Endothelial cell of umbilical vein (primary cell): ENCODE measurements around the gene BCAN. TPM values are rescaled to one million over a fixed set of nuclear protein-coding genes. Genes with fewer than 3 reads are reported as not detected.

ENCODE experiments used
- BruUV-seq: library from RNA; stranded (reverse); fragments of 400-500 nt; replicated peaks from 2 replicates; lab custom pipeline; 2021; lab: Mats Ljungman, UMichigan
- CTCF ChIA-PET: fragments of 300-600, 350-600 bp; sonication (Branson Sonifier 250); formaldehyde crosslinking; loops from one replicate; lab custom pipeline; 2021; ENCODE audit warnings: antibody characterized with exemption, inconsistent platforms; lab: Charles Lee
- POLR2A ChIA-PET: fragments of 300-600, 350-600 bp; sonication (Branson Sonifier 250); formaldehyde crosslinking; loops from one replicate; lab custom pipeline; 2021; ENCODE audit warnings: antibody characterized with exemption, inconsistent platforms; lab: Charles Lee
- DNase-seq: peaks from one replicate; pipeline ENCODE4 v3.0.0-alpha.2; 2011; ENCODE audit warnings: low read depth, low spot score
- FAIRE-seq: peaks from 2 replicates; lab custom pipeline; 2011; peaks lifted over from hg19 to GRCh38; lab: Jason Lieb, UNC
- H2AFZ ChIP-seq: 2 replicates; pipeline ENCODE4 v1.6.0; 2012; ENCODE audit warnings: low read depth, low read length, control low read depth, inconsistent platforms
- H3K27ac ChIP-seq: 2 replicates; pipeline ENCODE4 v1.5.1; 2011; ENCODE audit warnings: low read depth, mild to moderate bottlenecking, control low read depth, low read length, moderate library complexity; ENCODE audit not compliant: insufficient read depth
- H3K27me3 ChIP-seq, 2 experiments: 2 replicates each; pipeline versions ENCODE4 v1.6.0 to v1.6.1; 2011; ENCODE audit warnings: low read length in 2 of 2, mixed read lengths in 1 of 2; ENCODE audit not compliant: control insufficient read depth in 2 of 2, insufficient read depth in 2 of 2
- H3K36me3 ChIP-seq, 2 experiments: 2 replicates in 1 of 2; 3 replicates in 1 of 2; pipeline ENCODE4 v1.5.1; 2011; ENCODE audit warnings: low read length in 2 of 2, mild to moderate bottlenecking in 1 of 2, moderate library complexity in 1 of 2; ENCODE audit not compliant: control insufficient read depth in 2 of 2, insufficient read depth in 2 of 2; ENCODE audit errors: extremely low read depth in 1 of 2
- H3K4me1 ChIP-seq: 3 replicates; pipeline ENCODE4 v1.5.1; 2011; ENCODE audit warnings: mild to moderate bottlenecking, low read length; ENCODE audit not compliant: control insufficient read depth, insufficient read depth; ENCODE audit errors: extremely low read depth
- H3K4me2 ChIP-seq: 2 replicates; pipeline ENCODE4 v1.6.1; 2011; ENCODE audit warnings: low read length, control low read depth, mixed read lengths; ENCODE audit not compliant: insufficient read depth
- H3K4me3 ChIP-seq, 3 experiments: fragments of 200-600 bp in 1 of 3; sonication (generic), shearing (Covaris generic) in 1 of 3; replicated peaks in 1 of 3; 2 replicates each; pipeline ENCODE4 v1.5.1; 2011 to 2016; ENCODE audit warnings: control low read depth in 3 of 3, low read length in 3 of 3, mild to moderate bottlenecking in 2 of 3, inconsistent platforms in 1 of 3, low read depth in 1 of 3, moderate library complexity in 1 of 3; ENCODE audit not compliant: insufficient read depth in 1 of 3
- H3K79me2 ChIP-seq: 2 replicates; pipeline ENCODE4 v1.6.0; 2012; ENCODE audit warnings: low read length, inconsistent platforms; ENCODE audit not compliant: control insufficient read depth, insufficient read depth
- H3K9ac ChIP-seq: replicated peaks from 2 replicates; pipeline ENCODE3; 2011; ENCODE audit warnings: low read length, control low read depth; ENCODE audit not compliant: insufficient read depth; ENCODE audit errors: extremely low read depth
- H3K9me1 ChIP-seq: replicated peaks from 3 replicates; pipeline ENCODE4 v1.6.0; 2011; ENCODE audit warnings: mild to moderate bottlenecking, low read length; ENCODE audit not compliant: control insufficient read depth, insufficient read depth; ENCODE audit errors: extremely low read depth
- H3K9me3 ChIP-seq: replicated peaks from 2 replicates; pipeline ENCODE4 v1.5.1; 2012; ENCODE audit warnings: low read length, inconsistent platforms; ENCODE audit not compliant: control insufficient read depth, insufficient read depth
- H4K20me1 ChIP-seq: replicated peaks from 2 replicates; pipeline ENCODE3; 2011; ENCODE audit warnings: mild to moderate bottlenecking, low read length; ENCODE audit not compliant: control insufficient read depth, insufficient read depth; ENCODE audit errors: extremely low read depth
- EZH2 ChIP-seq: IDR thresholded peaks from 2 replicates; pipeline ENCODE4 v1.6.1; 2012; ENCODE audit warnings: borderline replicate concordance, low read depth, mild to moderate bottlenecking, moderate library complexity, low read length, inconsistent platforms; ENCODE audit not compliant: severe bottlenecking
- FOS ChIP-seq: IDR thresholded peaks from 2 replicates; pipeline ENCODE4 v1.6.1; 2011; ENCODE audit warnings: mild to moderate bottlenecking, low read length, moderate library complexity, borderline replicate concordance; ENCODE audit not compliant: insufficient read depth
- GATA2 ChIP-seq: IDR thresholded peaks from 2 replicates; pipeline ENCODE4 v1.7.0; 2011; ENCODE audit warnings: low read depth, mild to moderate bottlenecking, moderate library complexity, mixed read lengths, low read length; ENCODE audit not compliant: insufficient read length, insufficient read depth
- JUN ChIP-seq: IDR thresholded peaks from 2 replicates; pipeline ENCODE4 v1.6.1; 2011; ENCODE audit warnings: borderline replicate concordance, low read depth; ENCODE audit not compliant: insufficient read length, insufficient read depth
- MYC ChIP-seq: IDR thresholded peaks from one replicate; pipeline ENCODE4 v1.6.1; 2011; ENCODE audit warnings: mild to moderate bottlenecking, low read depth, low read length
- POLR2A ChIP-seq: IDR thresholded peaks from 2 replicates; pipeline ENCODE4 v1.6.1; 2012; ENCODE audit warnings: low read depth, mild to moderate bottlenecking, control low read depth, low read length
- POLR2AphosphoS5 ChIP-seq: IDR thresholded peaks from 2 replicates; pipeline ENCODE4 v1.6.1; 2012; ENCODE audit warnings: low read depth, mild to moderate bottlenecking, control low read depth, low read length, moderate library complexity; ENCODE audit not compliant: insufficient read depth
- dilution Hi-C: fragments of 300-500 bp; cut with MboI; formaldehyde crosslinking; loops from one replicate; pipeline ENCODE4 v1.15.0; 2019; ENCODE audit warnings: low sequenced_read_pairs; ENCODE audit not compliant: extremely low pct_ligation_motif_present
- intact Hi-C: fragments of 100-400 bp; cut with micrococcal nuclease; formaldehyde crosslinking; loops from one replicate; pipeline ENCODE4 v1.10.0; 2022
- polyA plus RNA-seq, 4 experiments: library from polyadenylated mRNA; depleted of rRNA in 3 of 4; stranded (reverse) in 3 of 4; unstranded in 1 of 4; fragments of >200 nt; gene quantifications; 2 replicates each; pipeline versions ENCODE4 v1.2.1 to v1.2.3, GENCODE V29; 2011 to 2012; ENCODE audit warnings: missing spikeins in 1 of 4
- total RNA-seq: library from RNA; stranded (reverse); gene quantifications from 2 replicates; pipeline ENCODE4 v1.2.3, GENCODE V29; 2021
- TF ChIP-seq, protein P1 (sequence below), 2 donors: IDR thresholded peaks; 1 replicate in 1 of 2; 2 replicates in 1 of 2; pipeline ENCODE4 v1.5.1; 2011; ENCODE audit warnings: low read length in 2 of 2, mild to moderate bottlenecking in 2 of 2, moderate library complexity in 2 of 2, control low read depth in 1 of 2, inconsistent platforms in 1 of 2, low read depth in 1 of 2; ENCODE audit not compliant: insufficient read depth in 1 of 2; ENCODE audit errors: extremely low read depth in 1 of 2
- TF ChIP-seq, protein P2 (sequence below): IDR thresholded peaks from 2 replicates; pipeline ENCODE4 v1.6.1; 2011; ENCODE audit not compliant: insufficient read depth, insufficient read length

The BCAN gene
- total and polyA plus RNA-seq, 2 donors (not counting 3 experiments of a cell fraction or from before 2014, with no cell fraction given) = 0.15 TPM; not detected in 1

DNA sequence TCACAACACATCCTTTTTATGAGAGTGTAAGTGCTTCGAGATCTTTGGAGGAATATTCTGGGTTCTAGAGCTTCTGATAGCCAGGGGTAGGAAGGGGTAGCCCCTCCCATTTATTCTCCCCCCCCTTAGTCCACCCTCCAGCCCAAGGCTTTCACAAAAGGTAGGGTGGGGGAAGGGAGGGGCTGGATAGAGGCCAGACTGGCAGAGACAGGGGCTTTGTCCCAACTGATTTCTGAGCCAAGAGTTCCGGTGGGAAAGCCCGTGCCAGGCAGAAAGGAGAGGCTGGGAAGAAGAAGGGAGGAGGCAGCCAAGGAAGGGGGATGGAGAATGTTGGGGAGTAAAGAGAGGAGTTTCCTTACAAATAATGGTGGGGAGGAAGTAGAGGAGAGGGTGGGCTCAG is 3.1 kb downstream of the BCAN start:
- H3K79me2 ChIP-seq = no peaks in the 10 kb centered on the region
- H3K4me1 ChIP-seq = no peaks in the 10 kb centered on the region
- POLR2A ChIA-PET = interaction anchor here (0.5 kb wide), 1 partner anchor 39 kb away, joined by 4 read pairs; no protein-coding TSS in a partner anchor
- no peak overlapping the region for H3K4me2 ChIP-seq
- intact Hi-C loops (no loop called here), dilution Hi-C loops (no loop called here)
- H2AFZ ChIP-seq = no peak overlapping the region
- peaks cover 70 to 75% of the 10 kb centered on the region in 2 experiments for H3K27me3 ChIP-seq
- FAIRE-seq (no peak), DNase-seq (no peak)
- no peak overlapping the region for H3K9ac ChIP-seq
- CTCF ChIA-PET = interaction anchor here (0.9 to 1.5 kb wide), 5 partner anchors 10 to 39 kb away, joined by 3 to 7 read pairs (median 3); no protein-coding TSS in a partner anchor
- H3K9me3 ChIP-seq = no peaks in the 10 kb centered on the region
- TF ChIP-seq JUN (no peak), GATA2 (no peak), POLR2AphosphoS5 (no peak), MYC (no peak), EZH2 (no peak), FOS (no peak), POLR2A (no peak)
- TF ChIP-seq, protein P1, sequence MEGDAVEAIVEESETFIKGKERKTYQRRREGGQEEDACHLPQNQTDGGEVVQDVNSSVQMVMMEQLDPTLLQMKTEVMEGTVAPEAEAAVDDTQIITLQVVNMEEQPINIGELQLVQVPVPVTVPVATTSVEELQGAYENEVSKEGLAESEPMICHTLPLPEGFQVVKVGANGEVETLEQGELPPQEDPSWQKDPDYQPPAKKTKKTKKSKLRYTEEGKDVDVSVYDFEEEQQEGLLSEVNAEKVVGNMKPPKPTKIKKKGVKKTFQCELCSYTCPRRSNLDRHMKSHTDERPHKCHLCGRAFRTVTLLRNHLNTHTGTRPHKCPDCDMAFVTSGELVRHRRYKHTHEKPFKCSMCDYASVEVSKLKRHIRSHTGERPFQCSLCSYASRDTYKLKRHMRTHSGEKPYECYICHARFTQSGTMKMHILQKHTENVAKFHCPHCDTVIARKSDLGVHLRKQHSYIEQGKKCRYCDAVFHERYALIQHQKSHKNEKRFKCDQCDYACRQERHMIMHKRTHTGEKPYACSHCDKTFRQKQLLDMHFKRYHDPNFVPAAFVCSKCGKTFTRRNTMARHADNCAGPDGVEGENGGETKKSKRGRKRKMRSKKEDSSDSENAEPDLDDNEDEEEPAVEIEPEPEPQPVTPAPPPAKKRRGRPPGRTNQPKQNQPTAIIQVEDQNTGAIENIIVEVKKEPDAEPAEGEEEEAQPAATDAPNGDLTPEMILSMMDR (IDR thresholded peaks at IDR 0.05; ENCODE audit: extremely low read depth in 1 of 2, insufficient read depth in 1 of 2, low read depth in 1 of 2, low read length in 2 of 2) = no peak
- TF ChIP-seq, protein P2, sequence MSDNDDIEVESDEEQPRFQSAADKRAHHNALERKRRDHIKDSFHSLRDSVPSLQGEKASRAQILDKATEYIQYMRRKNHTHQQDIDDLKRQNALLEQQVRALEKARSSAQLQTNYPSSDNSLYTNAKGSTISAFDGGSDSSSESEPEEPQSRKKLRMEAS = no peak
- no peaks in the 10 kb centered on the region for H4K20me1 ChIP-seq
- H3K27ac ChIP-seq = no peak overlapping the region
- no TSS peak for BruUV-seq
- no peaks in the 10 kb centered on the region for H3K36me3 ChIP-seq
- no peaks in the 10 kb centered on the region for H3K9me1 ChIP-seq
- H3K4me3 ChIP-seq = no peak overlapping the region
